ENCODE data around the gene KRTAP21-2. TPM values are rescaled to one million over a fixed set of nuclear protein-coding genes. Genes with fewer than 3 reads are reported as not detected.
A peak's percentile ranks its signal among the peaks of the same experiment; 100 is the strongest.

KRTAP21-2 gene
- total RNA-seq, 1 donor from 2014 or later = not detected

GRCh38 chr21:30717105-30717504 is 30.0 kb downstream of the KRTAP21-2 start:
- peaks cover 49% of the 10 kb centered on the region for H3K9me3 Mint-ChIP-seq
- peaks cover 36% of the 10 kb centered on the region for H3K4me1 Mint-ChIP-seq (ENCODE audit: low read depth)
- peaks cover 43% of the 10 kb centered on the region for H3K36me3 Mint-ChIP-seq (ENCODE audit: low read depth)
- no peak for DNase-seq (ENCODE audit: low spot score)
- no peak overlapping the region for H3K4me3 Mint-ChIP-seq (ENCODE audit: low read depth)
- H3K27me3 Mint-ChIP-seq (ENCODE audit: low read depth) = no peaks in the 10 kb centered on the region
- intact Hi-C loops (cut with micrococcal nuclease) = loop anchor here (5.0 to 10.0 kb wide), 4 partner anchors 360 to 1942 kb away; partner anchors contain the start of gene CCT8
- H3K27ac Mint-ChIP-seq = peak overlapping the region; percentile 86

GRCh38 chr21:30714946-30715345 is 32.1 kb downstream of the KRTAP21-2 start:
- H3K27ac Mint-ChIP-seq = no peak overlapping the region
- DNase-seq (ENCODE audit: low spot score) = no peak
- H3K4me1 Mint-ChIP-seq (ENCODE audit: low read depth) = peaks cover 38% of the 10 kb centered on the region
- H3K9me3 Mint-ChIP-seq = peaks cover 58% of the 10 kb centered on the region
- no peak overlapping the region for H3K4me3 Mint-ChIP-seq (ENCODE audit: low read depth)
- intact Hi-C loops (cut with micrococcal nuclease) = loop anchor here (5.0 to 10.0 kb wide), 4 partner anchors 362 to 1940 kb away; partner anchors contain the start of gene CCT8
- H3K27me3 Mint-ChIP-seq (ENCODE audit: low read depth) = no peaks in the 10 kb centered on the region
- H3K36me3 Mint-ChIP-seq (ENCODE audit: low read depth) = peaks cover 50% of the 10 kb centered on the region

- DNase-seq (ENCODE audit: low spot score) = no peak
- Mint-ChIP-seq H3K27ac (no peak overlapping the region), H3K4me3 (ENCODE audit: low read depth) (no peak overlapping the region), H3K27me3 (ENCODE audit: low read depth) (no peaks in the 10 kb centered on the region), H3K36me3 (ENCODE audit: low read depth) (peaks cover 47% of the 10 kb centered on the region), H3K9me3 (peaks cover 59% of the 10 kb centered on the region), H3K4me1 (ENCODE audit: low read depth) (peaks cover 35% of the 10 kb centered on the region)
- intact Hi-C loops (cut with micrococcal nuclease) = loop anchor here (10.0 kb wide), 1 partner anchor 1940 kb away; no protein-coding TSS in a partner anchor
Observed at GRCh38 chr21:30714456-30714855, 32.6 kb downstream of the KRTAP21-2 start.

DNA sequence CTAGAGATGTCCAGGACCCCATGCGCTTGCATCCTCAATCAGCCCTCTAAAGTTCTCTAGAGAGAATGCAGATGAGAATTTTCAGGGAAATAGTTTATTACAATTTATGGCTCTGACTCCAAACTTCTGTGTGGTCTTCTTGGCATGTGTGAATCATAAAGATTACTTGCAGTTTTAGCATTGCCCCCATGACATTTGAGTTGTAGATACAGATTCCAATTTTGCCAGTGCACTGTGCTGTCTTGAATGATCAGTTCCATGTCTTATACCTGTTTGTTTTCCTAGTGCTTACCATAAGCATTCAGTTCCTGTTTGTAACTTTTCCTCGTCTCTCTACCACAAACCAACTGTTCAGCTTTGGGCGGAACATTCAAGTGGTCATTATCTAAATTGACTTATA is 33.3 kb downstream of the KRTAP21-2 start:
- DNase-seq (ENCODE audit: low spot score) = no peak
- H3K4me1 Mint-ChIP-seq (ENCODE audit: low read depth) = peaks cover 28% of the 10 kb centered on the region
- no peaks in the 10 kb centered on the region for H3K27me3 Mint-ChIP-seq (ENCODE audit: low read depth)
- H3K36me3 Mint-ChIP-seq (ENCODE audit: low read depth) = peaks cover 45% of the 10 kb centered on the region
- H3K9me3 Mint-ChIP-seq = peaks cover 54% of the 10 kb centered on the region
- no peak overlapping the region for H3K4me3 Mint-ChIP-seq (ENCODE audit: low read depth)
- intact Hi-C loops (cut with micrococcal nuclease) = loop anchor here (10.0 kb wide), 1 partner anchor 1939 kb away; no protein-coding TSS in a partner anchor
- H3K27ac Mint-ChIP-seq = no peak overlapping the region

GRCh38 chr21:30710499-30710898 is 36.6 kb downstream of the KRTAP21-2 start:
- DNase-seq (ENCODE audit: low spot score) = no peak
- Mint-ChIP-seq H3K36me3 (ENCODE audit: low read depth) (peaks cover 41% of the 10 kb centered on the region), H3K27ac (peak overlapping the region; percentile 90), H3K9me3 (peaks cover 57% of the 10 kb centered on the region), H3K4me1 (ENCODE audit: low read depth) (peaks cover 16% of the 10 kb centered on the region), H3K4me3 (ENCODE audit: low read depth) (no peak overlapping the region), H3K27me3 (ENCODE audit: low read depth) (no peaks in the 10 kb centered on the region)
- intact Hi-C loops (cut with micrococcal nuclease) = loop anchor here (1.0 to 10.0 kb wide), 2 partner anchors 8 to 1936 kb away; partner anchors contain the start of gene KRTAP21-3

DNA sequence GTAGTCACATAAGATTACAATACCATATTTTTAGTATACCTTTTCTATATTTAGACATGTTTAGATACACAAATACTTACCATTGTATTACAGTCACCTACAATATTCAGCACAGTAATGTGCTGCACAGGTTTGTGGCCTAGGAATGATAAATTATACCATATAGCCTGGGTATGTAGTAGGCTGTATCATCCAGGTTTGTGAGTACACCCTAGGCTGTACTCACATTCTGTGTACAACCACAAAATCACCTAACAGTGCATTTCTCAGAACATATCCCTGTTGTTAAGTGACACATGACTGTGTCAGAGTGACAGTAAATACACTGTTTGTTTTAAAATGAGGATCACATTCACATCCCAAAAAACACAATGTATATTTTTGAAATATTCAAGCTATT is 39.6 kb downstream of the KRTAP21-2 start:
- Mint-ChIP-seq H3K4me1 (ENCODE audit: low read depth) (peaks cover 10% of the 10 kb centered on the region), H3K9me3 (peaks cover 37% of the 10 kb centered on the region), H3K36me3 (ENCODE audit: low read depth) (peaks cover 22% of the 10 kb centered on the region), H3K4me3 (ENCODE audit: low read depth) (no peak overlapping the region), H3K27ac (no peak overlapping the region), H3K27me3 (ENCODE audit: low read depth) (peaks cover 2% of the 10 kb centered on the region)
- intact Hi-C loops (cut with micrococcal nuclease) = no loop called here
- no peak for DNase-seq (ENCODE audit: low spot score)

Other genes starting within 250 kb of the KRTAP21-2 start
- not detected in 2 replicates for gene KRTAP19-5, start 245.1 kb downstream of the KRTAP21-2 start, total RNA-seq
- gene KRTAP19-6, start 205.4 kb downstream of the KRTAP21-2 start, total RNA-seq = not detected in 2 replicates
- gene KRTAP19-7, start 185.9 kb downstream of the KRTAP21-2 start, total RNA-seq = not detected in 2 replicates
- gene KRTAP22-2, start 156.9 kb downstream of the KRTAP21-2 start, total RNA-seq = not detected in 2 replicates
- gene KRTAP6-3, start 154.8 kb downstream of the KRTAP21-2 start, total RNA-seq = not detected in 2 replicates
- not detected in 2 replicates for gene KRTAP6-2, start 148.4 kb downstream of the KRTAP21-2 start, total RNA-seq
- gene KRTAP22-1, start 146.2 kb downstream of the KRTAP21-2 start, total RNA-seq = not detected in 2 replicates
- gene KRTAP6-1, start 133.3 kb downstream of the KRTAP21-2 start, total RNA-seq = not detected in 2 replicates
- gene KRTAP20-1, start 130.8 kb downstream of the KRTAP21-2 start, total RNA-seq = not detected in 2 replicates
- gene KRTAP20-4, start 126.6 kb downstream of the KRTAP21-2 start, total RNA-seq = not detected in 2 replicates
- not detected in 2 replicates for gene KRTAP20-2, start 112.1 kb downstream of the KRTAP21-2 start, total RNA-seq
- not detected in 2 replicates for gene KRTAP20-3, start 104.4 kb downstream of the KRTAP21-2 start, total RNA-seq
- gene KRTAP21-3, start 28.5 kb downstream of the KRTAP21-2 start, total RNA-seq = not detected in 2 replicates
- not detected in 2 replicates for gene KRTAP21-1, start 8.2 kb upstream of the KRTAP21-2 start, total RNA-seq
- gene KRTAP8-1, start 66.0 kb upstream of the KRTAP21-2 start, total RNA-seq = not detected in 2 replicates
- not detected in 2 replicates for gene KRTAP7-1, start 82.5 kb upstream of the KRTAP21-2 start, total RNA-seq
- not detected in 2 replicates for gene KRTAP11-1, start 134.3 kb upstream of the KRTAP21-2 start, total RNA-seq

Data from activated T-helper 2 cell treated with anti-CD3 and anti-CD28 coated beads, Interferon-gamma antibody, Interleukin-2, Interleukin-4, amounts not matched to agents 10 μg/mL and 5 μg/mL and 100 μg/mL, durations not matched to agents 14 hours and 24 hours and 36 hours (primary cell).